Endothelial cell of umbilical vein (primary cell): ENCODE results near the gene CARMIL1.

Source experiments
- GATA2 ChIP-seq: IDR thresholded peaks from 2 replicates; pipeline ENCODE4 v1.7.0; 2011; ENCODE audit warnings: low read depth, mild to moderate bottlenecking, moderate library complexity, mixed read lengths, low read length; ENCODE audit not compliant: insufficient read length, insufficient read depth
- MYC ChIP-seq: IDR thresholded peaks from one replicate; pipeline ENCODE4 v1.6.1; 2011; ENCODE audit warnings: mild to moderate bottlenecking, low read depth, low read length
- POLR2AphosphoS5 ChIP-seq: IDR thresholded peaks from 2 replicates; pipeline ENCODE4 v1.6.1; 2012; ENCODE audit warnings: low read depth, mild to moderate bottlenecking, control low read depth, low read length, moderate library complexity; ENCODE audit not compliant: insufficient read depth
- TF ChIP-seq, protein P1 (sequence below), 2 donors: IDR thresholded peaks; 1 replicate in 1 of 2; 2 replicates in 1 of 2; pipeline ENCODE4 v1.5.1; 2011; ENCODE audit warnings: low read length in 2 of 2, mild to moderate bottlenecking in 2 of 2, moderate library complexity in 2 of 2, control low read depth in 1 of 2, inconsistent platforms in 1 of 2, low read depth in 1 of 2; ENCODE audit not compliant: insufficient read depth in 1 of 2; ENCODE audit errors: extremely low read depth in 1 of 2
- TF ChIP-seq, protein P2 (sequence below): IDR thresholded peaks from 2 replicates; pipeline ENCODE4 v1.6.1; 2011; ENCODE audit not compliant: insufficient read depth, insufficient read length

DNA sequence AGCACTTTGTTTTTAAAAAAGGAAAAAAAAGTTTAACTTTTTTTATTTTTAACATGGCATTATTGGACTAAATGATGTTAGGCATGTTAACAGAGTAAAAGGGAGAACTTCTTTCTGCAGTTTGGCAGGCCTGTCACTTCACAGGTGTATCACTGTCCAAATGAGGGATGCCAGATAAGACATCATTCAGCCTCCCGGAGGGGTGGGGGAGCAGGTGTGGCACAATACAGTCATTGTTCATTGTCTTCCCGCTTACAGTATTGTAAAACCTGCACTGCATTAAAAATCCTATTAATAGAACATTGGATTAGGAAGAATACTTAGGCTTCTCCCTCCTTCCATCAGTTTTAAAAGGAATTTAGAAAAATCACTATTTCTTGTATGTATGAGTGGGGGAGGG is 80.7 kb downstream of the CARMIL1 start:
- TF ChIP-seq, protein P1, sequence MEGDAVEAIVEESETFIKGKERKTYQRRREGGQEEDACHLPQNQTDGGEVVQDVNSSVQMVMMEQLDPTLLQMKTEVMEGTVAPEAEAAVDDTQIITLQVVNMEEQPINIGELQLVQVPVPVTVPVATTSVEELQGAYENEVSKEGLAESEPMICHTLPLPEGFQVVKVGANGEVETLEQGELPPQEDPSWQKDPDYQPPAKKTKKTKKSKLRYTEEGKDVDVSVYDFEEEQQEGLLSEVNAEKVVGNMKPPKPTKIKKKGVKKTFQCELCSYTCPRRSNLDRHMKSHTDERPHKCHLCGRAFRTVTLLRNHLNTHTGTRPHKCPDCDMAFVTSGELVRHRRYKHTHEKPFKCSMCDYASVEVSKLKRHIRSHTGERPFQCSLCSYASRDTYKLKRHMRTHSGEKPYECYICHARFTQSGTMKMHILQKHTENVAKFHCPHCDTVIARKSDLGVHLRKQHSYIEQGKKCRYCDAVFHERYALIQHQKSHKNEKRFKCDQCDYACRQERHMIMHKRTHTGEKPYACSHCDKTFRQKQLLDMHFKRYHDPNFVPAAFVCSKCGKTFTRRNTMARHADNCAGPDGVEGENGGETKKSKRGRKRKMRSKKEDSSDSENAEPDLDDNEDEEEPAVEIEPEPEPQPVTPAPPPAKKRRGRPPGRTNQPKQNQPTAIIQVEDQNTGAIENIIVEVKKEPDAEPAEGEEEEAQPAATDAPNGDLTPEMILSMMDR (IDR thresholded peaks at IDR 0.05; ENCODE audit: extremely low read depth in 1 of 2, insufficient read depth in 1 of 2, low read depth in 1 of 2, low read length in 2 of 2): no peak
- TF ChIP-seq, protein P2, sequence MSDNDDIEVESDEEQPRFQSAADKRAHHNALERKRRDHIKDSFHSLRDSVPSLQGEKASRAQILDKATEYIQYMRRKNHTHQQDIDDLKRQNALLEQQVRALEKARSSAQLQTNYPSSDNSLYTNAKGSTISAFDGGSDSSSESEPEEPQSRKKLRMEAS: no peak
- no peak for TF ChIP-seq POLR2AphosphoS5
- no peak for TF ChIP-seq GATA2
- TF ChIP-seq MYC: no peak
